GM13977 (cell line): ENCODE data around the gene ANO1.

Experiments
- DNase-seq: peaks from one replicate; pipeline ENCODE4 v3.0.0; 2012; ENCODE audit warnings: low spot score
- CTCF ChIP-seq: IDR thresholded peaks from 2 replicates; pipeline ENCODE4 v1.5.1; 2012; ENCODE audit warnings: mild to moderate bottlenecking, control low read depth; ENCODE audit not compliant: insufficient read depth; ENCODE audit errors: extremely low read depth, missing control alignments
- in situ Hi-C: fragments of 300-500 bp; cut with MboI; formaldehyde crosslinking; loops from one replicate; pipeline ENCODE4 v1.12.0; 2022; ENCODE audit warnings: low sequenced_read_pairs, low pct_unique_long_range_greater_than_20kb, mixed read lengths, inconsistent platforms; ENCODE audit not compliant: unreplicated experiment

Gene ANO1

GRCh38 chr11:70175236-70175698, 97.2 kb downstream of the ANO1 start:
- in situ Hi-C loops: loop anchor here (25.0 kb wide), 1 partner anchor 488 kb away; the partner anchor contains the start of gene LTO1
- TF ChIP-seq CTCF: no peak
- no peak for DNase-seq

GRCh38 chr11:70176940-70177689, 99.0 kb downstream of the ANO1 start:
- peak; percentile 84 for DNase-seq
- in situ Hi-C loops: loop anchor here (25.0 kb wide), 1 partner anchor 490 kb away; the partner anchor contains the start of gene LTO1
- TF ChIP-seq CTCF: peak; percentile 61

- no peak for TF ChIP-seq CTCF
- no peak for DNase-seq
- in situ Hi-C loops: loop anchor here (25.0 kb wide), 1 partner anchor 494 kb away; the partner anchor contains the start of gene LTO1
Observed at GRCh38 chr11:70180906-70181305, 102.8 kb downstream of the ANO1 start.

GRCh38 chr11:70182266-70182665, 104.1 kb downstream of the ANO1 start:
- TF ChIP-seq CTCF: no peak
- DNase-seq: no peak
- in situ Hi-C loops: loop anchor here (25.0 kb wide), 1 partner anchor 495 kb away; the partner anchor contains the start of gene LTO1

GRCh38 chr11:70183032-70183431, 104.9 kb downstream of the ANO1 start:
- no peak for TF ChIP-seq CTCF
- no peak for DNase-seq
- in situ Hi-C loops: loop anchor here (25.0 kb wide), 1 partner anchor 496 kb away; the partner anchor contains the start of gene LTO1

GRCh38 chr11:70183483-70184176, 105.5 kb downstream of the ANO1 start:
- in situ Hi-C loops: loop anchor here (25.0 kb wide), 1 partner anchor 496 kb away; the partner anchor contains the start of gene LTO1
- TF ChIP-seq CTCF: no peak
- no peak for DNase-seq
